Measurements from ENCODE around the gene CCDC195. TPM values are rescaled to one million over a fixed set of nuclear protein-coding genes. Genes with fewer than 3 reads are reported as not detected.

Gene CCDC195
- total and polyA plus RNA-seq, 3 donors from 2014 or later, result not detected

DNA sequence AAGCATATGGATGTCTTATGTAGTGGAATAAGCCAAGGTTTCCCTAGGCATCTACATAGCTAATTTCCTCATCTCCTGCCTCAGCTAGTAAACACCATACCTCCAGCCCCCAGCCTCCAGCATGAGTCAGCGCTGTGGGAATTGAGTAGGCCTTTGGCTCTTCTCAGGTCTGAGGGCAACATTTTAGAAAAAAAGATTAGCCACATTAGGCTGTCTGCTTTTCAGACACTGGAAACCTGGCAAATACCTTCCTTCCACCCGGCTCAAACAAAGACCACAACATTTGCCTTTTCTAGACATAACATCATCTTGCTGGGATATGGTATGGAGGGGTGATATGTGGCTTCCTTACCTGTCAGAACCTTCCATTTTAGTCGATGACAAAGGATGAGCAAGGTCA is 6.1 kb upstream of the CCDC195 start:
- Histone ChIP-seq H3K27me3 (no peaks in the 10 kb centered on the region), H3K4me1 (no peaks in the 10 kb centered on the region), H3K9me3 (no peaks in the 10 kb centered on the region), H3K36me3 (ENCODE audit: low read depth, missing control alignments) (no peaks in the 10 kb centered on the region), H3K4me3 (no peak overlapping the region), H3K27ac (no peak overlapping the region)
- no peak for DNase-seq
- TF ChIP-seq, protein P1, sequence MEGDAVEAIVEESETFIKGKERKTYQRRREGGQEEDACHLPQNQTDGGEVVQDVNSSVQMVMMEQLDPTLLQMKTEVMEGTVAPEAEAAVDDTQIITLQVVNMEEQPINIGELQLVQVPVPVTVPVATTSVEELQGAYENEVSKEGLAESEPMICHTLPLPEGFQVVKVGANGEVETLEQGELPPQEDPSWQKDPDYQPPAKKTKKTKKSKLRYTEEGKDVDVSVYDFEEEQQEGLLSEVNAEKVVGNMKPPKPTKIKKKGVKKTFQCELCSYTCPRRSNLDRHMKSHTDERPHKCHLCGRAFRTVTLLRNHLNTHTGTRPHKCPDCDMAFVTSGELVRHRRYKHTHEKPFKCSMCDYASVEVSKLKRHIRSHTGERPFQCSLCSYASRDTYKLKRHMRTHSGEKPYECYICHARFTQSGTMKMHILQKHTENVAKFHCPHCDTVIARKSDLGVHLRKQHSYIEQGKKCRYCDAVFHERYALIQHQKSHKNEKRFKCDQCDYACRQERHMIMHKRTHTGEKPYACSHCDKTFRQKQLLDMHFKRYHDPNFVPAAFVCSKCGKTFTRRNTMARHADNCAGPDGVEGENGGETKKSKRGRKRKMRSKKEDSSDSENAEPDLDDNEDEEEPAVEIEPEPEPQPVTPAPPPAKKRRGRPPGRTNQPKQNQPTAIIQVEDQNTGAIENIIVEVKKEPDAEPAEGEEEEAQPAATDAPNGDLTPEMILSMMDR (IDR thresholded peaks at IDR 0.05), result no peak
- TF ChIP-seq POLR2A (IDR thresholded peaks at IDR 0.05), result no peak
- intact Hi-C loops (cut with DNase I; ENCODE audit: low total_unique reads), result no loop called here
- WGBS, 2 donors, result 82 to 85% methylated on average over 2 to 3 of the region's 3 CpGs

DNA sequence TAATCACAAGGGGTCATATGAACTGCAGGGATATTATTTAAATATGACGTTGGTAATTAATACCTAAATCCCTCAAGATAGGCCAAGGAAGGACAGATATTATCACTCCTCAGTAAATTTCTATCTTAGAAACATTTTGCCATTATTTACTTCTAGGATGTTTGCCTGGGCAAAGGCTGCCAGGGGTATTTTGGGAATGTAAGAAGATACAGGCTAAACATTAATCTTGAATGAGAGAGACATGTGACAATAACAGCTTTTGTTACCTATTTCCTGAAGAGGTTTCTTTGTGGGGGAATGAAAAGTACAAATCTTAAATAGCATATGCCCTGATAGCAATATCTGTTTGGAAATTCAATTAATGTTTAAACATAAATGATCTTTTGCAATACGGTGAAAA is 756 bp upstream of the CCDC195 start:
- H3K27me3 ChIP-seq, result no peaks in the 10 kb centered on the region
- TF ChIP-seq, protein P1 (IDR thresholded peaks at IDR 0.05), result no peak
- TF ChIP-seq POLR2A (IDR thresholded peaks at IDR 0.05), result no peak
- no peaks in the 10 kb centered on the region for H3K36me3 ChIP-seq (ENCODE audit: low read depth, missing control alignments)
- H3K4me3 ChIP-seq, result no peak overlapping the region
- 83 to 84% methylated on average over 2 of the region's 2 CpGs for WGBS, 2 donors
- no peak overlapping the region for H3K27ac ChIP-seq
- DNase-seq, result no peak
- intact Hi-C loops (cut with DNase I; ENCODE audit: low total_unique reads), result no loop called here
- no peaks in the 10 kb centered on the region for H3K9me3 ChIP-seq
- H3K4me1 ChIP-seq, result no peaks in the 10 kb centered on the region

DNA sequence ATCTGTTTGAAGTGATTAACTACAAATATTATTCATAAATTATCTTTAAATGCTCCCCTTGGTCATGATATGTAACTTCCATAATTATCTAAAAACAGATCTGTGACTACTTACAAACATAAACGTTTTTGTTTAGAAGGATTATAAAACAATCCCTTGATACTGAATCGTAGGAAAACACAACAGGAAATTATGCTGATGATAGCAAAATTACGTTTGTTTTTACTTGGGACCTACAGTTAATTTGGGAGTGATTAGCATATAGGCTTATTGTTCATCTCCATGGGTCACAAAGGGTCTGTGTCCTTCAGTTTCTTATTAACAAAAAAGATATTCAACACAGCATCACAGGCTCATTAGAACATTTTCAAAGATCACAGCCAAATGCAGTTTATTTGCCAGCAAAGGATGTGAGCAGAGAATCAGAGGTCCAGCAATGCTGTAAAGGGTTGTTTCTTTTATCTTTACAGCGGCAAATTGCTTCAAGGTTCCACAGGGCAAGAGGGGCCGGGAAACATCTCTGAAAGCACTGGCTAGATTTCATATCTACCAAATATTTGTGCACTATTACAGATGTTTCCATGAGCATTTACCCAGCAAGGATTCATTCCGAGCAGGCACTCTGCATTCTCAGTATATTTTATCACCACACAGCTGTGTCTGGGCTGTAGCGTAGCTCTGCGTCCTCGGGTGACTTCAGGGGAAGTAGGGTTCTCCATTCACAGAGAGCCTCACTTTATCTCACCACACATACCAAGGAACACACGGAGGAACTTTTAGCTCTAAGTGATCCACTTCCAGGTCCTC is 4.1 kb downstream of the CCDC195 start:
- no peaks in the 10 kb centered on the region for H3K36me3 ChIP-seq (ENCODE audit: low read depth, missing control alignments)
- no peak overlapping the region for H3K4me3 ChIP-seq
- no peaks in the 10 kb centered on the region for H3K9me3 ChIP-seq
- intact Hi-C loops (cut with DNase I; ENCODE audit: low total_unique reads), result no loop called here
- H3K4me1 ChIP-seq, result no peaks in the 10 kb centered on the region
- WGBS, 2 donors, result 30 to 37% methylated on average over 10 of the region's 10 CpGs
- no peaks in the 10 kb centered on the region for H3K27me3 ChIP-seq
- H3K27ac ChIP-seq, result no peak overlapping the region
- TF ChIP-seq POLR2A (IDR thresholded peaks at IDR 0.05), result no peak
- TF ChIP-seq, protein P1 (IDR thresholded peaks at IDR 0.05), result no peak
- DNase-seq, result peak; percentile 20

DNA sequence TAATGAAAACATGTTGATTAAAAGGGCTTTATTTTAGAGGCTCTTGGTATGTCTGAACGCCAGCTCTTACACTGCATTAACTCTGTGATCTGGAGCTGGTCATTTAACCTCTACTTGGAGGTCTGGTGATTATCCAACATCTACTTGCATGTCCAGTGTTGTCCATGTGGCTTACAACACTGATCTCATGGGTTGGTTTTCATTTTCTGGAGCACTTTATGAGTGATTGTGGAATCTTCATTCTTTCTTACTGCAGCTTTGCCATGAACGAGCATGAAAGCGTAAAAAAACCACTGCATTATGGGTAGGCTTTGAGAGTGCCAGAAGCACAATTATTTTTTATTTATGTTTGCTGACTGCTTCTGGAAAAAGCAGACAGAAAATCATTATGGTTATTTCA is 4.8 kb downstream of the CCDC195 start:
- H3K4me3 ChIP-seq, result no peak overlapping the region
- 55 to 60% methylated on average over 3 of the region's 3 CpGs for WGBS, 2 donors
- TF ChIP-seq, protein P1 (IDR thresholded peaks at IDR 0.05), result no peak
- no peak for TF ChIP-seq POLR2A (IDR thresholded peaks at IDR 0.05)
- intact Hi-C loops (cut with DNase I; ENCODE audit: low total_unique reads), result no loop called here
- DNase-seq, result no peak
- H3K4me1 ChIP-seq, result no peaks in the 10 kb centered on the region
- H3K9me3 ChIP-seq, result no peaks in the 10 kb centered on the region
- no peaks in the 10 kb centered on the region for H3K27me3 ChIP-seq
- H3K36me3 ChIP-seq (ENCODE audit: low read depth, missing control alignments), result no peaks in the 10 kb centered on the region
- H3K27ac ChIP-seq, result no peak overlapping the region

DNA sequence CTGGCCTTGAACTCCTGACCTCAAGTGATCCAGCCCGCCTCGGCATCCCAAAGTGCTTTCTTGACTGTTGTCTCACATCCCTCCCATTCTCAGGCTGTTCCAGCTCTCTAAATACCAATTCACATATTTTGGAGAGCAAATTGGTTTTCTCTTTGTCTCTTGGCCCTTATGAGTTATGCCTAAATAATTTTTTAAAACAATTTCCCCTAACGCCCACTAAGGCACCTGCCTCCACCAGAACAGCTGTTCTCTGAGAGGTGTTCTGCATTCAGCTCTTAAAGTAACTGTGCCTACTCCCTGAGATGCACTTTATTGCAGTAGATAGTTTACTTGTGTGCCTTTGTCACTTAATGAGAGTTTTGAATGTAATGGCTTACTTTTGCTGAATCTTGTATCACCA is 6.9 kb downstream of the CCDC195 start:
- Histone ChIP-seq H3K36me3 (ENCODE audit: low read depth, missing control alignments) (no peaks in the 10 kb centered on the region), H3K4me3 (no peak overlapping the region), H3K27me3 (no peaks in the 10 kb centered on the region), H3K27ac (no peak overlapping the region), H3K9me3 (no peaks in the 10 kb centered on the region), H3K4me1 (no peaks in the 10 kb centered on the region)
- intact Hi-C loops (cut with DNase I; ENCODE audit: low total_unique reads), result no loop called here
- no peak for TF ChIP-seq POLR2A (IDR thresholded peaks at IDR 0.05)
- TF ChIP-seq, protein P1 (IDR thresholded peaks at IDR 0.05), result no peak
- no peak for DNase-seq
- WGBS, 2 donors, result 50 to 70% methylated on average over 3 of the region's 3 CpGs

Measured in testis (tissue), 3 donors.